Parathyroid adenoma (tissue), 2 donors: ENCODE results near the gene DAB2IP.

Source experiments
- H2AFZ ChIP-seq: fragments of 300-600 bp; sonication (generic); one replicate; pipeline ENCODE4 v1.7.0; 2017; ENCODE audit warnings: antibody characterized with exemption, mild to moderate bottlenecking
- H3K27ac ChIP-seq: fragments of 300-600 bp; sonication (generic); one replicate; pipeline ENCODE4 v1.7.0; 2017
- H3K27me3 ChIP-seq: fragments of 300-600 bp; sonication (generic); one replicate; pipeline ENCODE4 v1.7.0; 2017; ENCODE audit warnings: low read length; ENCODE audit not compliant: control insufficient read depth, insufficient read depth
- H3K36me3 ChIP-seq: fragments of 300-600 bp; sonication (generic); one replicate; pipeline ENCODE4 v1.7.0; 2017; ENCODE audit warnings: low read length; ENCODE audit not compliant: control insufficient read depth, insufficient read depth
- H3K4me1 ChIP-seq: fragments of 300-600 bp; sonication (generic); one replicate; pipeline ENCODE4 v1.7.0; 2017; ENCODE audit warnings: control low read depth
- H3K4me2 ChIP-seq: fragments of 300-600 bp; sonication (generic); one replicate; pipeline ENCODE4 v1.7.0; 2017; ENCODE audit warnings: low read length
- H3K4me3 ChIP-seq: fragments of 300-600 bp; sonication (generic); one replicate; pipeline ENCODE4 v1.7.0; 2017; ENCODE audit warnings: low read depth, low read length
- H3K79me2 ChIP-seq: fragments of 300-600 bp; sonication (generic); one replicate; pipeline ENCODE4 v1.7.0; 2017; ENCODE audit warnings: control low read depth
- H3K9ac ChIP-seq: fragments of 300-600 bp; sonication (generic); one replicate; pipeline ENCODE4 v1.7.0; 2017; ENCODE audit warnings: mild to moderate bottlenecking
- H3K9me3 ChIP-seq: fragments of 300-600 bp; sonication (generic); one replicate; pipeline ENCODE4 v1.7.0; 2017; ENCODE audit warnings: low read length; ENCODE audit not compliant: control insufficient read depth
- CTCF ChIP-seq: fragments of 300-600 bp; sonication (generic); IDR thresholded peaks from one replicate; pipeline ENCODE4 v1.7.0; 2017; ENCODE audit warnings: antibody characterized with exemption, mild to moderate bottlenecking
- donor health status: primary hyperparathyroidism.

The DAB2IP gene

GRCh38 chr9:121607434-121608167, 43.8 kb upstream of the DAB2IP start:
- H3K4me3 ChIP-seq = peak overlapping the region; percentile 11
- peak overlapping the region; percentile 66 for H3K27ac ChIP-seq
- peak overlapping the region; percentile 1 for H3K4me2 ChIP-seq
- no peak overlapping the region for H3K9ac ChIP-seq
- peak overlapping the region; percentile 64 for H2AFZ ChIP-seq
- H3K9me3 ChIP-seq = no peaks in the 10 kb centered on the region
- no peaks in the 10 kb centered on the region for H3K79me2 ChIP-seq
- no peaks in the 10 kb centered on the region for H3K36me3 ChIP-seq
- H3K27me3 ChIP-seq = no peaks in the 10 kb centered on the region
- H3K4me1 ChIP-seq = peaks cover 7% of the 10 kb centered on the region
- TF ChIP-seq CTCF = no peak

- peaks cover 11% of the 10 kb centered on the region for H3K4me1 ChIP-seq
- H3K27ac ChIP-seq = peak overlapping the region; percentile 66
- TF ChIP-seq CTCF = no peak
- peak overlapping the region; percentile 64 for H2AFZ ChIP-seq
- no peaks in the 10 kb centered on the region for H3K36me3 ChIP-seq
- H3K4me2 ChIP-seq = peak overlapping the region; percentile 1
- peak overlapping the region; percentile 11 for H3K4me3 ChIP-seq
- no peaks in the 10 kb centered on the region for H3K9me3 ChIP-seq
- H3K79me2 ChIP-seq = no peaks in the 10 kb centered on the region
- H3K27me3 ChIP-seq = no peaks in the 10 kb centered on the region
- no peak overlapping the region for H3K9ac ChIP-seq
Measured at GRCh38 chr9:121608168-121608853, 43.1 kb upstream of the DAB2IP start.

- H3K79me2 ChIP-seq = no peaks in the 10 kb centered on the region
- H3K4me1 ChIP-seq = peaks cover 11% of the 10 kb centered on the region
- no peaks in the 10 kb centered on the region for H3K9me3 ChIP-seq
- no peak for TF ChIP-seq CTCF
- H3K9ac ChIP-seq = no peak overlapping the region
- H3K27me3 ChIP-seq = no peaks in the 10 kb centered on the region
- H3K4me2 ChIP-seq = no peak overlapping the region
- H3K4me3 ChIP-seq = no peak overlapping the region
- H3K27ac ChIP-seq = no peak overlapping the region
- no peaks in the 10 kb centered on the region for H3K36me3 ChIP-seq
- no peak overlapping the region for H2AFZ ChIP-seq
Measured at GRCh38 chr9:121609822-121610637, 41.4 kb upstream of the DAB2IP start.

- Histone ChIP-seq H2AFZ (no peak overlapping the region), H3K4me3 (no peak overlapping the region), H3K27me3 (no peaks in the 10 kb centered on the region), H3K9ac (no peak overlapping the region), H3K9me3 (no peaks in the 10 kb centered on the region), H3K4me1 (peaks cover 11% of the 10 kb centered on the region), H3K27ac (no peak overlapping the region), H3K4me2 (no peak overlapping the region), H3K36me3 (no peaks in the 10 kb centered on the region), H3K79me2 (no peaks in the 10 kb centered on the region)
- TF ChIP-seq CTCF = no peak
Measured at GRCh38 chr9:121610638-121610953, 40.8 kb upstream of the DAB2IP start.
